HCT116 (cell line): ENCODE measurements around the gene VAV2. TPM values are rescaled to one million over a fixed set of nuclear protein-coding genes. Genes with fewer than 3 reads are reported as not detected.

Source experiments
- ATAC-seq: fragments of 200-7000 bp; cut with Tn5 transposase; 2 replicates; pipeline ENCODE4 v1.9.1; 2020; ENCODE audit warnings: mild to moderate bottlenecking, moderate library complexity
- BruUV-seq: library from RNA; stranded (reverse); fragments of 400-500 nt; replicated peaks from 2 replicates; lab custom pipeline; 2021; lab: Mats Ljungman, UMichigan
- CTCF ChIA-PET: fragments of 300-600 bp; sonication (Branson Sonifier 250); formaldehyde crosslinking; loops from one replicate; lab custom pipeline; 2021; ENCODE audit warnings: antibody characterized with exemption; lab: Charles Lee
- POLR2A ChIA-PET: fragments of 300-600, 350-600 bp; sonication (Branson Sonifier 250); formaldehyde crosslinking; loops from one replicate; lab custom pipeline; 2021; ENCODE audit warnings: antibody characterized with exemption; lab: Charles Lee
- RAD21 ChIA-PET, 2 experiments: fragments of 300-600 bp; sonication (Branson Sonifier 250); formaldehyde crosslinking; loops; one replicate each; lab custom pipeline; 2023; ENCODE audit warnings: low total read pairs in 2 of 2; ENCODE audit not compliant: uncharacterized antibody in 2 of 2, unreplicated experiment in 2 of 2, low non-redundant PET in 1 of 2; lab: Charles Lee
- DNase-seq: peaks from one replicate; pipeline ENCODE4 v3.0.0-alpha.2; 2010; ENCODE audit warnings: low read depth, low spot score
- H2AFZ ChIP-seq: fragments of 200-600 bp; shearing (Covaris generic), sonication (generic); 2 replicates; pipeline ENCODE4 v1.6.1; 2017; ENCODE audit warnings: low read depth, mixed run types, mixed read lengths, antibody characterized with exemption, low read length; ENCODE audit not compliant: poor library complexity, severe bottlenecking
- H3K27ac ChIP-seq: 2 replicates; pipeline ENCODE4 v1.5.1; 2012; ENCODE audit warnings: low read depth, low read length
- H3K27me3 ChIP-seq: fragments of 200-600 bp; sonication (generic); 2 replicates; pipeline ENCODE4 v1.6.1; 2016; ENCODE audit warnings: mixed run types, low read length, mixed read lengths; ENCODE audit not compliant: insufficient read depth
- H3K36me3 ChIP-seq, 2 experiments: fragments of 200-500 bp in 1 of 2; fragments of 200-600 bp in 1 of 2; sonication (Bioruptor generic) in 1 of 2; sonication (generic) in 1 of 2; 2 replicates each; pipeline versions ENCODE4 v1.5.1 to v1.6.1; 2014 to 2016; ENCODE audit warnings: low read length in 2 of 2, inconsistent platforms in 1 of 2, mixed read lengths in 1 of 2, mixed run types in 1 of 2; ENCODE audit not compliant: insufficient read depth in 2 of 2, control insufficient read depth in 1 of 2
- H3K4me1 ChIP-seq, 2 experiments: fragments of 200-600 bp in 1 of 2; sonication (generic) in 1 of 2; 2 replicates each; pipeline versions ENCODE4 v1.5.1 to v1.6.1; 2012 to 2017; ENCODE audit warnings: low read length in 2 of 2, inconsistent platforms in 1 of 2, mild to moderate bottlenecking in 1 of 2, mixed read lengths in 1 of 2, mixed run types in 1 of 2, moderate library complexity in 1 of 2; ENCODE audit not compliant: insufficient read depth in 2 of 2, control insufficient read depth in 1 of 2
- H3K4me2 ChIP-seq: fragments of 200-600 bp; sonication (generic); 2 replicates; pipeline ENCODE4 v1.6.1; 2017; ENCODE audit warnings: mixed run types, low read length, mixed read lengths
- H3K4me3 ChIP-seq, 2 experiments: fragments of 200-600 bp in 1 of 2; sonication (generic) in 1 of 2; replicated peaks in 1 of 2; 2 replicates each; pipeline ENCODE4 v1.5.1; 2011 to 2016; ENCODE audit warnings: low read length in 2 of 2, control low read depth in 1 of 2, low read depth in 1 of 2, mild to moderate bottlenecking in 1 of 2, mixed read lengths in 1 of 2, mixed run types in 1 of 2
- H3K79me2 ChIP-seq: fragments of 200-600 bp; sonication (generic); 2 replicates; pipeline ENCODE4 v1.6.1; 2017; ENCODE audit warnings: mild to moderate bottlenecking, mixed run types, low read length, moderate library complexity, mixed read lengths; ENCODE audit not compliant: insufficient read depth
- H3K9ac ChIP-seq: fragments of 200-600 bp; sonication (generic); 2 replicates; pipeline ENCODE4 v1.6.1; 2016; ENCODE audit warnings: low read length, mixed read lengths
- H3K9me2 ChIP-seq: fragments of 200-600 bp; sonication (generic), shearing (Covaris generic); 2 replicates; pipeline ENCODE4 v1.6.1; 2017; ENCODE audit warnings: mixed run types, mild to moderate bottlenecking, moderate library complexity; ENCODE audit not compliant: insufficient read depth
- H3K9me3 ChIP-seq, 2 experiments: fragments of 200-500 bp in 1 of 2; fragments of 200-600 bp in 1 of 2; sonication (Bioruptor generic) in 1 of 2; sonication (generic) in 1 of 2; 2 replicates each; pipeline ENCODE4 v1.6.1; 2014 to 2017; ENCODE audit warnings: low read length in 2 of 2, mixed read lengths in 2 of 2, inconsistent platforms in 1 of 2, low read depth in 1 of 2, mild to moderate bottlenecking in 1 of 2, mixed run types in 1 of 2, moderate library complexity in 1 of 2; ENCODE audit not compliant: control insufficient read depth in 1 of 2, insufficient read depth in 1 of 2
- H4K20me1 ChIP-seq: fragments of 200-600 bp; sonication (generic), shearing (Covaris generic); 2 replicates; pipeline ENCODE4 v1.6.1; 2017; ENCODE audit warnings: mixed run types, mild to moderate bottlenecking, moderate library complexity; ENCODE audit not compliant: insufficient read depth
- EZH2 ChIP-seq: fragments of 200-600 bp; sonication (generic); IDR thresholded peaks from 2 replicates; pipeline ENCODE4 v1.6.1; 2017; ENCODE audit warnings: antibody characterized with exemption, mixed run types
- EZH2phosphoT487 ChIP-seq: fragments of 200-600 bp; IDR thresholded peaks from 2 replicates; pipeline ENCODE4 v1.6.1; 2018; ENCODE audit warnings: antibody characterized with exemption, borderline replicate concordance
- FOSL1 ChIP-seq: IDR thresholded peaks from 2 replicates; pipeline ENCODE4 v1.6.1; 2012; ENCODE audit warnings: low read depth
- JUND ChIP-seq: IDR thresholded peaks from 2 replicates; pipeline ENCODE4 v1.6.1; 2012
- RAD21 ChIP-seq: IDR thresholded peaks from 2 replicates; pipeline ENCODE4 v1.6.1; 2012; ENCODE audit warnings: low read depth, mild to moderate bottlenecking
- SRF ChIP-seq: IDR thresholded peaks from 2 replicates; pipeline ENCODE4 v1.6.1; 2012; ENCODE audit warnings: low read depth
- TCF7L2 ChIP-seq: IDR thresholded peaks from 2 replicates; pipeline ENCODE4 v1.7.0; 2011; ENCODE audit warnings: borderline replicate concordance, inconsistent platforms; ENCODE audit not compliant: insufficient read depth, insufficient read length; ENCODE audit errors: extremely low read depth
- ZFX ChIP-seq: fragments of 450-650 bp; IDR thresholded peaks from 2 replicates; pipeline ENCODE4 v1.6.1; 2017
- ZNF274 ChIP-seq: fragments of 200-500 bp; sonication (Bioruptor generic); IDR thresholded peaks from 2 replicates; pipeline ENCODE4 v1.6.1; 2014; ENCODE audit warnings: mild to moderate bottlenecking, low read depth, low read length, inconsistent platforms
- intact Hi-C: fragments of 100-400 bp; cut with micrococcal nuclease; formaldehyde crosslinking; loops from 2 replicates; pipeline ENCODE4 v1.10.0; 2022
- total RNA-seq: library from RNA; stranded (reverse); gene quantifications from one replicate; pipeline ENCODE4 v1.2.1, GENCODE V29; 2021; ENCODE audit not compliant: unreplicated experiment
- TF ChIP-seq, protein P1 (sequence below): IDR thresholded peaks from 2 replicates; pipeline ENCODE4 v1.6.1; 2012; ENCODE audit warnings: low read depth
- TF ChIP-seq, protein P2 (sequence below), 3 experiments: fragments of 200-600 bp in 1 of 3; sonication (generic) in 1 of 3; IDR thresholded peaks in 2 of 3; conservative IDR thresholded peaks in 1 of 3; 2 replicates each; pipeline ENCODE4 v1.5.1; 2012 to 2017; ENCODE audit warnings: low read depth in 2 of 3, low read length in 2 of 3, antibody characterized with exemption in 1 of 3, borderline replicate concordance in 1 of 3, control low read depth in 1 of 3, mild to moderate bottlenecking in 1 of 3, mixed read lengths in 1 of 3, mixed run types in 1 of 3, moderate library complexity in 1 of 3; ENCODE audit not compliant: insufficient read depth in 1 of 3

The VAV2 gene
- total RNA-seq, 1 experiment from 2014 or later: 33.2 TPM

DNA sequence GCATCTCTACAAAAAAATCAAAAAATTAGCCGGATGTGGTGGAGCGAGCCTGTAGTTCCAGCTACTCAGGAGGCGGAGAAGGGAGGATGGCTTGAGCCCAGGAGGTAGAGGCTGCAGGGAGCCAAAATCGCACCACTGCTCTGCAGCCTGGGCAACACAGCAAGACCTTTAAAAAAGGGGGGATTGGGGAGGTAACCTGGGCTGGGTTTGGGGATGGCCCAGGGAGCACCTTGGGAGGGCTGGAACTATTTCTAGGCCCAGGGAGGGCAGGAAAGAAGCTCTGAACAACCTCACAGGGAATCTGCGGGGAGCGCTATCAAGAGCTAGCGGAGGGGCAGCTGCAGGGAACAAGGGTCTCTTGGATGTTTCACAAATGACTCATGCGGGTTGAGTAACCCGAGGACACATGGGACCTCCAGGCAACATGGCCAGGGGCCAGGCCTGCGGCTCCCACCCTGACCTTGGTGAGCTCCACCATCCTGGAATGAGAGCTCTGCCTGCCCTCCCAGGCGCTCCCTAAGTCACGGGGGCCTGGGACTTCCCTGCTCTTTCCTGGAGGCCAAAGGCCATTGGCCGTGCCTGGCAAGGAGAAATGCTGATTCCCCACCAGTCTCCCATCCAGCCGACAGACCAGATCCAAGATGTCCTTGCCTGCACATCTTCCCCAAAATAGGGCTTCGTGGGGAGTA, 277.4 kb downstream of the VAV2 start:
- no peak overlapping the region for H3K4me3 ChIP-seq
- H3K4me1 ChIP-seq: no peaks in the 10 kb centered on the region
- no peaks in the 10 kb centered on the region for H3K36me3 ChIP-seq
- intact Hi-C loops: no loop called here
- ChIA-PET RAD21 (no interaction called here), CTCF (no interaction called here), POLR2A (no interaction called here)
- no peak overlapping the region for H3K4me2 ChIP-seq
- no peaks in the 10 kb centered on the region for H3K79me2 ChIP-seq
- no peaks in the 10 kb centered on the region for H4K20me1 ChIP-seq
- H3K9ac ChIP-seq: no peak overlapping the region
- TF ChIP-seq ZFX (no peak), ZNF274 (no peak), RAD21 (no peak), FOSL1 (no peak), EZH2 (no peak), EZH2phosphoT487 (no peak), JUND (no peak), TCF7L2 (no peak), SRF (no peak)
- TF ChIP-seq, protein P1, sequence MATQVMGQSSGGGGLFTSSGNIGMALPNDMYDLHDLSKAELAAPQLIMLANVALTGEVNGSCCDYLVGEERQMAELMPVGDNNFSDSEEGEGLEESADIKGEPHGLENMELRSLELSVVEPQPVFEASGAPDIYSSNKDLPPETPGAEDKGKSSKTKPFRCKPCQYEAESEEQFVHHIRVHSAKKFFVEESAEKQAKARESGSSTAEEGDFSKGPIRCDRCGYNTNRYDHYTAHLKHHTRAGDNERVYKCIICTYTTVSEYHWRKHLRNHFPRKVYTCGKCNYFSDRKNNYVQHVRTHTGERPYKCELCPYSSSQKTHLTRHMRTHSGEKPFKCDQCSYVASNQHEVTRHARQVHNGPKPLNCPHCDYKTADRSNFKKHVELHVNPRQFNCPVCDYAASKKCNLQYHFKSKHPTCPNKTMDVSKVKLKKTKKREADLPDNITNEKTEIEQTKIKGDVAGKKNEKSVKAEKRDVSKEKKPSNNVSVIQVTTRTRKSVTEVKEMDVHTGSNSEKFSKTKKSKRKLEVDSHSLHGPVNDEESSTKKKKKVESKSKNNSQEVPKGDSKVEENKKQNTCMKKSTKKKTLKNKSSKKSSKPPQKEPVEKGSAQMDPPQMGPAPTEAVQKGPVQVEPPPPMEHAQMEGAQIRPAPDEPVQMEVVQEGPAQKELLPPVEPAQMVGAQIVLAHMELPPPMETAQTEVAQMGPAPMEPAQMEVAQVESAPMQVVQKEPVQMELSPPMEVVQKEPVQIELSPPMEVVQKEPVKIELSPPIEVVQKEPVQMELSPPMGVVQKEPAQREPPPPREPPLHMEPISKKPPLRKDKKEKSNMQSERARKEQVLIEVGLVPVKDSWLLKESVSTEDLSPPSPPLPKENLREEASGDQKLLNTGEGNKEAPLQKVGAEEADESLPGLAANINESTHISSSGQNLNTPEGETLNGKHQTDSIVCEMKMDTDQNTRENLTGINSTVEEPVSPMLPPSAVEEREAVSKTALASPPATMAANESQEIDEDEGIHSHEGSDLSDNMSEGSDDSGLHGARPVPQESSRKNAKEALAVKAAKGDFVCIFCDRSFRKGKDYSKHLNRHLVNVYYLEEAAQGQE: no peak
- TF ChIP-seq, protein P2, sequence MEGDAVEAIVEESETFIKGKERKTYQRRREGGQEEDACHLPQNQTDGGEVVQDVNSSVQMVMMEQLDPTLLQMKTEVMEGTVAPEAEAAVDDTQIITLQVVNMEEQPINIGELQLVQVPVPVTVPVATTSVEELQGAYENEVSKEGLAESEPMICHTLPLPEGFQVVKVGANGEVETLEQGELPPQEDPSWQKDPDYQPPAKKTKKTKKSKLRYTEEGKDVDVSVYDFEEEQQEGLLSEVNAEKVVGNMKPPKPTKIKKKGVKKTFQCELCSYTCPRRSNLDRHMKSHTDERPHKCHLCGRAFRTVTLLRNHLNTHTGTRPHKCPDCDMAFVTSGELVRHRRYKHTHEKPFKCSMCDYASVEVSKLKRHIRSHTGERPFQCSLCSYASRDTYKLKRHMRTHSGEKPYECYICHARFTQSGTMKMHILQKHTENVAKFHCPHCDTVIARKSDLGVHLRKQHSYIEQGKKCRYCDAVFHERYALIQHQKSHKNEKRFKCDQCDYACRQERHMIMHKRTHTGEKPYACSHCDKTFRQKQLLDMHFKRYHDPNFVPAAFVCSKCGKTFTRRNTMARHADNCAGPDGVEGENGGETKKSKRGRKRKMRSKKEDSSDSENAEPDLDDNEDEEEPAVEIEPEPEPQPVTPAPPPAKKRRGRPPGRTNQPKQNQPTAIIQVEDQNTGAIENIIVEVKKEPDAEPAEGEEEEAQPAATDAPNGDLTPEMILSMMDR (IDR thresholded peaks at IDR 0.05 in 2 of 3, conservative IDR thresholded peaks at IDR 0.05 in 1 of 3; ENCODE audit: borderline replicate concordance in 1 of 3, insufficient read depth in 1 of 3, low read depth in 2 of 3, low read length in 2 of 3): no peak
- no TSS peak for BruUV-seq
- no peak for DNase-seq
- no peak overlapping the region for H3K27ac ChIP-seq
- H3K9me2 ChIP-seq: no peaks in the 10 kb centered on the region
- no peak overlapping the region for H2AFZ ChIP-seq
- ATAC-seq: no peak
- H3K27me3 ChIP-seq: no peaks in the 10 kb centered on the region
- H3K9me3 ChIP-seq: no peaks in the 10 kb centered on the region
